T-helper 1 cell treated with Interleukin-12 subunit alpha and Interleukin-12 subunit beta and Interleukin-4 antibody, amounts not matched to agents 30 μg/mL and 1 μg/mL, for 36 hours (primary cell): ENCODE results near the gene CYP1B1.
"Not testable (repeated sequence)": the region's sequence is repeated elsewhere in the genome, so short reads cannot be mapped to it uniquely, and the experiment has no call there.

Experiments
- H3K27ac Mint-ChIP-seq: one replicate; pipeline ENCODE4 v1.8.0; 2021; ENCODE audit warnings: mild to moderate bottlenecking, mixed read lengths
- H3K27me3 Mint-ChIP-seq: one replicate; pipeline ENCODE4 v1.8.0; 2021; ENCODE audit warnings: low read depth, mixed read lengths
- H3K36me3 Mint-ChIP-seq: one replicate; pipeline ENCODE4 v1.8.0; 2021; ENCODE audit warnings: low read depth, mixed read lengths
- H3K4me1 Mint-ChIP-seq: one replicate; pipeline ENCODE4 v1.8.0; 2021; ENCODE audit warnings: low read depth, mixed read lengths
- H3K4me3 Mint-ChIP-seq: one replicate; pipeline ENCODE4 v1.8.0; 2021; ENCODE audit warnings: mild to moderate bottlenecking, moderate library complexity, mixed read lengths
- H3K9me3 Mint-ChIP-seq: one replicate; pipeline ENCODE4 v1.8.0; 2021; ENCODE audit warnings: mixed read lengths

The CYP1B1 gene

DNA sequence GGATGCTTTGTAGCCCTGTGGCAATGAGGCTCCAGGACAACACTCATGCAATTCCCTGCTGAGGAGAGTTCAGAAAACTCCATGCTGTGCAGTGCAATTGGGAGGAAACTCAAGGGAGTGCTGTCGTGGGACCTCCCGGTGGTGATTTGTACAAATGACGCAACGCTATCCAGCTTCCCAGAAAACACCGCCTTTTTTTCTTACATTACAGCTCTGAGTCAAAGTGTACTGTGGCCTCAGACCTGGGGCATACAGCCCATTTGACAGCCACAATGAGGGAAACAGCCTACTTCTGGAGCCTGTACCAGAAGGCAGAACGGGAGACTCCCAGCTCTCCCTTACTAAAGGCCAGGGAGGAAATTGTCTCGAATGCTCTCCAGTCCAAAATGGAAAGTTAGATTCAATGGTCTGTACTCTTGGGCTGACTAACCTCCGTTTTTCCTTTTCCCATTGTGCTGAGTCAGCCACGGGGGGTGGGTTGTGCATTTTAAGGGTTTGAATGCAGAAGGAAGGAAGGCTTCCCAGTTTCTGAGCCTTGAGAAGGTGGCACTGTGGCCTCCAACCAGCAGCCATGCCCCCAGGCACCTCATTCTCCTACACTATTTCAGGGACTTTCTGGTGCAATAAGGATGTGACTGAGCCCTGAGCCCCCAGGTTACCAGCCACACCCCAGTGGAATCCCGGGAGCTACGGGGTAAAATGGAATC, 16.4 kb upstream of the CYP1B1 start:
- peaks cover 20% of the 10 kb centered on the region for H3K4me1 Mint-ChIP-seq
- H3K27ac Mint-ChIP-seq: no peak overlapping the region
- no peak overlapping the region for H3K4me3 Mint-ChIP-seq
- H3K36me3 Mint-ChIP-seq: no peaks in the 10 kb centered on the region
- peaks cover 14% of the 10 kb centered on the region for H3K27me3 Mint-ChIP-seq
- no peaks in the 10 kb centered on the region for H3K9me3 Mint-ChIP-seq

DNA sequence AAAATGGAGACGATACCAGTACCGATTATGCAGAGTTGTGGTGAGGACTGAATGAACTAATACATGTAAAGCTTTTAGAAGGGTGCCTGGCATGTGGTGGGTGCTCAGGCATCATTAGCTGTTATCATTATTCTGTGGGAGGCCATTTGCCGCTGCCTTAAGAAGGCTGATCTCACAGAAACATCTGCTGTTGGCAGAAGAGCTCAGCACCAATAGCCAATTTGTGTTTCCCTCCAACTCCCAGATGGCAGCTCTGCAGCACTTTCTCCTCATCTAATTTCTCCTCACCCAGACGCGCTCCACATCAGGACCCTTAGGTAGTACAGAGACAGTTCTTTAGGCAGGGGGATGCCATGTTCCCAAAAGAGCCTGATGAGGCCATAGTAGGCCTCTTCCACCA, 15.8 kb upstream of the CYP1B1 start:
- Mint-ChIP-seq H3K36me3 (no peaks in the 10 kb centered on the region), H3K4me1 (peaks cover 18% of the 10 kb centered on the region), H3K9me3 (no peaks in the 10 kb centered on the region), H3K27ac (no peak overlapping the region), H3K27me3 (peaks cover 18% of the 10 kb centered on the region), H3K4me3 (no peak overlapping the region)

DNA sequence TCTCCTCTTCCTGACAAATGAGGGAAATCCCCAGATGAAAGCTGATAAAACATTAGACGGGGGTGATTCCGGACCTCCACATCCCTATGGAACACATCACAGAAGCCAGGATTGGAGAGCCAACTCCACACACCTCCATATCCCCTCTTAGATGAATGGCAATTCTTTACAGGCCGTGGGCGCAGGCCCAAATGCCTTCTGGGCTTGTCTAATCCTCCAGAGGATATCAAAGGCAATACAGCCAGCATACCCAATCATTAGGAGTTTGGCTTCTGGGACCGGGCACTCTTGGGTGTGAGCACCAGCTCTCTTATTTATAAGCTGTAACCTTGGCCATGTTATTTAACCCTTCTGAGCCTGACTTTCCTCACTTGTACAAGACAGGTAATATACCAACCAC, 15.0 kb upstream of the CYP1B1 start:
- peaks cover 11% of the 10 kb centered on the region for H3K4me1 Mint-ChIP-seq
- no peaks in the 10 kb centered on the region for H3K9me3 Mint-ChIP-seq
- H3K4me3 Mint-ChIP-seq: no peak overlapping the region
- H3K27me3 Mint-ChIP-seq: peaks cover 25% of the 10 kb centered on the region
- no peaks in the 10 kb centered on the region for H3K36me3 Mint-ChIP-seq
- no peak overlapping the region for H3K27ac Mint-ChIP-seq

DNA sequence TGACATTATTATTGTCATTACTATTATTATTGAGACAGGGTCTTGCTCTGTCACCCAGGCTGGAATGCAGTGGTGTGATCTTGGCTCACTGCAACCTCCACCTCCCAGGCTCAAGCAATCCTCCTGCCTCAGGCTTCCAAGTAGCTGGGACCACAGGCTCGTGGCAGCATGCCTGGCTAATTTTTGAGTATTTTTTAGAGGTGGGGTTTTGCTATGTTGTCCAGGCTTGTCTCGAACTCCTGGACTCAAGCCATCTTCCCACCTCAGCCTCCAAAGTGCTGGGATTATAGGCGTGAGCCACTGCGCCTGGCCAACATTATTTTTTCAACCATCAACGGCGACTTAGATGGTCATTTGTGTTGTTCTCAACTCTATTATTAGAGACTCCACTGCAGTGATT, 14.3 kb upstream of the CYP1B1 start:
- peaks cover 28% of the 10 kb centered on the region for H3K27me3 Mint-ChIP-seq
- H3K36me3 Mint-ChIP-seq, H3K27ac Mint-ChIP-seq, H3K9me3 Mint-ChIP-seq, H3K4me3 Mint-ChIP-seq, H3K4me1 Mint-ChIP-seq: not testable (repeated sequence)

DNA sequence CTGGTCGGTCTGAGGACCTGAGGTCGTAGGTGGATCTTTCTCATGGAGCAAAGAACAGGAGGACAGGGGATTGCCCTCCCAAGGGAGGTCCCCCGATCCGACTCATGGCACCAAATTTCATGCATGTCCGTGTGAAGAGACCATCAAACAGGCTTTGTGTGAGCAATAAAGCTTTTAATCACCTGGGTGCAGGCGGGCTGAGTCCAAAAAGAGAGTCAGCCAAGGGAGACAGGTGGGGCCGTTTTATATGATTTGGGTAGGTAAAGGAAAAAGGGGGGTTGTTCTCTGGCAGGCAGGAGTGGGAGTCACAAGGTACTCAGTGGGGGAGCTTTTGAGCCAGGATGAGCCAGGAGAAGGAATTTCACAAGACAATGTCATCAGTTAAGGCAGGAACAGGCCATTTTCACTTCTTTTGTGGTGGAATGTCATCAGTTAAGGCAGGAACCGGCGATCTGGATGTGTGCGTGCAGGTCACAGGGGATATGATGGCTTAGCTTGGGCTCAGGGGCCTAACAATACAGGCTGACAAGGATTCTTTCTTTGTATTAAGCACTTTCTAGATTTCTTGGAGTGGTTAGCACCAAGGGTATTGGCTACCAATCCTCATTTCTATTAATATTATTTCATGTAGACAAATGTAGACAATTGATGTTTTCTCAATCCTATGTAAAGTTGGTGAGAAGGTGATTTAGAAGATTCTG, 10.2 kb upstream of the CYP1B1 start:
- H3K4me3 Mint-ChIP-seq, H3K4me1 Mint-ChIP-seq, H3K9me3 Mint-ChIP-seq, H3K27ac Mint-ChIP-seq, H3K36me3 Mint-ChIP-seq: not testable (repeated sequence)
- H3K27me3 Mint-ChIP-seq: peaks cover 32% of the 10 kb centered on the region

DNA sequence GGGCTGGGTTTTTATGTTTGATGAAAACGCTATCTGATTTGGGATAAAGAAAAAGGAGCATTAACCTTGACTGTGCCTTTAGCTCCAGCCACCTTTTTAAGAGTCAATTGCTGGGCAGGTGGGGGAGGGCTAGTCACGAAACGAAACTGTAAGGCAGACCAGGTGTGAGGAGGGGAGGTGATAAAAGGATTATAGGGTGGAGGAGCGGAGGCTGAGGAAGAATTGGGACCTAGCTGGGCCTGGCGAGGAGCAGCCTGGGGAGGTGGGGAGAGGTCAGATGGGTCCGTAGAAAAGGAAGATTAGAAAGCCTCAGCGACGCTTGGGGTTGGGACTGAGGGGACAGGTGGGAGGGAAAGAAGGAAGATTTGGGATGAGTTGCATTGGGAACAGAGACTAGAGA, 8.6 kb upstream of the CYP1B1 start:
- not testable (repeated sequence) for H3K27ac Mint-ChIP-seq, H3K9me3 Mint-ChIP-seq, H3K36me3 Mint-ChIP-seq, H3K4me1 Mint-ChIP-seq, H3K4me3 Mint-ChIP-seq
- peaks cover 36% of the 10 kb centered on the region for H3K27me3 Mint-ChIP-seq

DNA sequence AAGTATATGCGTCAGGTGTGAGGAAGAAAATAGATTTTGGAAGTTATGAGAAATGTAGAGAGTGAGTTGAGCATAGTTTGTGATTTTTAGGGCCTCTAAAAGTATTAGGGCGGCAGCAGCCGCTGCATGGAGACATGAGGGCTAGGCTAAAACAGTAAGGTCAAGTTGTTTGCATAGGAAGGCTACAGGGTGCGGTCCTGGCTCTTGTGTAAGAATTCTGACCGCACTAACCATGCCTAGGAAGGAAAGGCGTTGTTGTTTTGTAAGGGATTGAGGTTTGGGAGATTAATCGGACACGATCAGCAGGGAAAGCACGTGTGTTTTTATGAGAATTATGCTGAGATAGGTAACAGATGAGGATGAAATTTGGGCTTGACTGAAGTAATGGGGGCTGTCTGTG, 6.8 kb upstream of the CYP1B1 start:
- not testable (repeated sequence) for H3K4me1 Mint-ChIP-seq, H3K9me3 Mint-ChIP-seq, H3K36me3 Mint-ChIP-seq, H3K27ac Mint-ChIP-seq, H3K4me3 Mint-ChIP-seq
- peaks cover 32% of the 10 kb centered on the region for H3K27me3 Mint-ChIP-seq

DNA sequence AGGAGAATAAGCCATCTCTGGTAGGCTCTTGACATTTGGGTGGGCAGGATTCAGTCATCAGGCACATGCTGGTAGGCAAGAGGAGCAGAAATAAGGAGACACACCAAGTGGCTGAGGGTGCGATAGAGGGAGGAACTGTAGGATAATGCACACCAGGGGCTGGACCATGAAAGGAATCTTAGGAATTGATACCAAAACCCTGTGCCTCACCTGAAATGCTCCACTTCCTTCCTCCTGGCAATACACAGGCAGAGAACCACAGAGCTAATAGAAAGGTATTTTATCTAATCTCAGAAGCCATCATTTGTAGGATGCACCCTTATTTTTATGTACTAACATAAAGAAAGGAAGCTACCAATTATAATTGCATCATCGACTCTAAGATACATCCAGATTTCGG, 4.4 kb upstream of the CYP1B1 start:
- Mint-ChIP-seq H3K4me1 (peaks cover 12% of the 10 kb centered on the region), H3K4me3 (no peak overlapping the region), H3K27ac (no peak overlapping the region), H3K9me3 (no peaks in the 10 kb centered on the region), H3K36me3 (peaks cover 4% of the 10 kb centered on the region), H3K27me3 (peaks cover 27% of the 10 kb centered on the region)

DNA sequence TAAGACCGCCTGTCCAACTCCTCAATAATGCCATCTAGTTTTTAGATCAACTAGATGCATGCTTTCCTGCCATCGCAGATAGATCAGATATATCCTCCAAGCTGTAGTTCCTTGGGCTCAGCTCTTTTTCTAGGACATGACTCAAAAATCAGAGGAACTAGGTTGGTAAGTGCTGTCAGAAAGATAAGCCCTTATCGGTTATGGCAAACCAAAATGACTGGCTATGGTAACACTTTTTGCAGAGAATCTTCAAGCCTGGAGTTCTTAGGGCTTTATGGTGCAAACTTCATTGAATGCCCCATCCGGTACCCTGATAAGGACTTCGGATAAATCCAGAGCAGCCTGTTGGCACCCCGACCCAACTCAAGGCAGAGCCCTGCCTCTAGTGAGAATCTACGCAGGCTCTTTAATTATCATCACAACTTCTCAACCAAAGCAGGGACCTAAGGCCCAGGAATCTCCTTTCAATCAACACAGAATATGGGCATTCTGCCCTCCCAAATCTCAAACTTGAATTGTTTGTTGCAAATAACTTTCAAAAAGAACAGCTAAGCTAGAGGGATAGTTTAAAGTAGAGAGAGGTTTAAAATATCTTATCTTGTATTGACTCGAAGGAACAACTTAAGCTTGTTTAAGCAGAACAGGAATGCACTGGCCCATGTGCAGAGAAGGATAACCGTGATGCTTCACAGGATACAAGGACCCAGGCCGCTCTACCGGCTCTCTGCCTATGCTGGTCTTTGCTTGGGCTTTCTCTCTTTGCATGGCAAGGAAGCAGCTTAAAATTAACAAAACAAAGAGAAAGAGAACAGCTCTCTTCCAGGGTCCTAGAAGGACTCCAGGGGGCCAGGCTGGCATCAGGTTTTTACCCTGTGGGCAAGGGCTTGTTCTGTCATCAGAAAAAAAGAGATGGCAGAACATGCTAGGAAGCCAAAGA, 3.4 kb upstream of the CYP1B1 start:
- Mint-ChIP-seq H3K27ac (no peak overlapping the region), H3K9me3 (no peaks in the 10 kb centered on the region), H3K36me3 (peaks cover 4% of the 10 kb centered on the region), H3K4me1 (peaks cover 12% of the 10 kb centered on the region), H3K4me3 (no peak overlapping the region), H3K27me3 (peaks cover 25% of the 10 kb centered on the region)

DNA sequence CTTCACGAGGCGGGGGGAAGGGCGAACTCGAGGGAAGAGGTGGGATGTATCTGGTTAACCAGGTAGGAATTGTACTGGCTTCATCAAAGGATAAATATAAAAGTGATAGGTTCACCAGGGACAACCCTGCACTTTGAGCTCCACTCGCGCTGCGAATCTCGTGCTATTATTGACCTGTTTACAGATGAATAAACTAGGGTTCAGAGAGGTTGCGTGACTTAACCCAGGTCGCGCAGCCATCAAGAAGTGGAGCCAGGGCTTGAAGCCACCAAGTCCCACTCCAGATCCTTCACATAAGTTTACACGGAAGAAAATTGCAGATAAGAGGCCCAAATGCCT, 1.4 kb upstream of the CYP1B1 start:
- Mint-ChIP-seq H3K36me3 (peaks cover 8% of the 10 kb centered on the region), H3K4me3 (peak overlapping the region; percentile 76), H3K9me3 (no peaks in the 10 kb centered on the region), H3K27me3 (peaks cover 44% of the 10 kb centered on the region), H3K4me1 (peaks cover 24% of the 10 kb centered on the region), H3K27ac (peak overlapping the region; percentile 29)

DNA sequence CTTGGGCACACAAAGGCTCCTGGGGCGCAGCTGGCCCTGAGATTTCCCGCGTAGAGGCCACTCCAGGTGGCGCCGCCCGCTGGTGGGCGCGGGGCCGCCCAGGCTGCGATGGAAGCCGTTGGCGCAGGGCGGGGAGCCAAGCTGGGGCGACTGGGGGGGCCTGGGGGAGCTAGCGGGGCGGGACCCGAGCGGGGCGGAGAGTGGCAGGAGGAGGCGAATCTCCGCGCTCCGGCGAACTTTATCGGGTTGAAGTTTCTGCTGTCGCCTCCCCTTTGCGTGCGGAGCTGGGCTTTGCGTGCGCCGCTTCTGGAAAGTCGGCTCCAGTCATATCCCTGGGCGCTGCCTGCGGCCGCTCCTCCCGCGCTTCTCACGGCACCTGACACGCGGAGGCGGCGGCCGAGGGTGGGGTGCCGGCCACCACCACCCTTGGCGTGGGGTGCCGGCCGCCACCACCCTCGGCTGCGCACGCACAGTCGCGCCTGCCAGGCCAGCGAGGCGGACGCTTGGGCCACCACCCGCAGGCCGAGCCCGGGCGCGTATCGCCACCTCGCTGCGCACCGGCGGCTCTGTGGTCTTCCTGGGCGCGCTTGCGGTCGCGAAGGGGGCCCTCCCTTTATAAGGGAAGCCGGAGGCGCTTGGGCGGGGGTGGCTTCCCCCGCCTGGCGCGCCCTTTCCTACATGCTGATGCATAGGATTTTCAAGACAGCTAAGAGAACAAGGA, 919 bp upstream of the CYP1B1 start:
- H3K4me3 Mint-ChIP-seq: peak overlapping the region; percentile 88
- peaks cover 8% of the 10 kb centered on the region for H3K36me3 Mint-ChIP-seq
- H3K27me3 Mint-ChIP-seq: peaks cover 44% of the 10 kb centered on the region
- peaks cover 24% of the 10 kb centered on the region for H3K4me1 Mint-ChIP-seq
- no peaks in the 10 kb centered on the region for H3K9me3 Mint-ChIP-seq
- H3K27ac Mint-ChIP-seq: peak overlapping the region; percentile 85

DNA sequence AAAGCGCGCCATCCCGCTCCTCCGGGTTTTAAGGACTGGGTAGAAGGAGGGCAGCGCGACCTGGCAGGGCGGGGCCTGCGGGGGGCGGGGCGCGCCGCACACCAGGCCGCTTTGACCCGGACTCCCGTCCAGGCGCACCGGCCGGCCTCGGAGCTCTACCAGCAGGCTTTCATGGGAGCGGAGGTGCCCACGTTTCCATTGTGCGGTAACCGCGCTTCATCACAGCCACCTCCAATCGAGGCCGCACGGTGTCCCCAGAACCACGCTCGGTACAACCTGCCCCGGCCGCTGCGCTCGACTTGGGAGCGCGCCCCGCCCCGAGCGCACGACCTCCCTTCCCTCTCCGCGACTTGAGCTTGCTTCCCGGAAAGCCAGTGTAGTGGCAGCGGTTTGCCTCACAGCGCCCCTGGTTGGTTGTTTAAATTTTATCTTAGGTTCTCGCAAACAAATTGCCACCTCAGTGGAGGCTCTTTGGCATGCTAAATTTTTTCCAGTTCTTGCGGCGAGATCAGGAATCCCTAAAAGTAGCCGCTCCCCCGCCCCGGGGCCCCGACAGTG, 280 bp upstream of the CYP1B1 start:
- Mint-ChIP-seq H3K36me3 (peaks cover 8% of the 10 kb centered on the region), H3K27ac (peak overlapping the region; percentile 85), H3K4me3 (peak overlapping the region; percentile 88), H3K4me1 (peaks cover 24% of the 10 kb centered on the region), H3K27me3 (peaks cover 44% of the 10 kb centered on the region), H3K9me3 (no peaks in the 10 kb centered on the region)

DNA sequence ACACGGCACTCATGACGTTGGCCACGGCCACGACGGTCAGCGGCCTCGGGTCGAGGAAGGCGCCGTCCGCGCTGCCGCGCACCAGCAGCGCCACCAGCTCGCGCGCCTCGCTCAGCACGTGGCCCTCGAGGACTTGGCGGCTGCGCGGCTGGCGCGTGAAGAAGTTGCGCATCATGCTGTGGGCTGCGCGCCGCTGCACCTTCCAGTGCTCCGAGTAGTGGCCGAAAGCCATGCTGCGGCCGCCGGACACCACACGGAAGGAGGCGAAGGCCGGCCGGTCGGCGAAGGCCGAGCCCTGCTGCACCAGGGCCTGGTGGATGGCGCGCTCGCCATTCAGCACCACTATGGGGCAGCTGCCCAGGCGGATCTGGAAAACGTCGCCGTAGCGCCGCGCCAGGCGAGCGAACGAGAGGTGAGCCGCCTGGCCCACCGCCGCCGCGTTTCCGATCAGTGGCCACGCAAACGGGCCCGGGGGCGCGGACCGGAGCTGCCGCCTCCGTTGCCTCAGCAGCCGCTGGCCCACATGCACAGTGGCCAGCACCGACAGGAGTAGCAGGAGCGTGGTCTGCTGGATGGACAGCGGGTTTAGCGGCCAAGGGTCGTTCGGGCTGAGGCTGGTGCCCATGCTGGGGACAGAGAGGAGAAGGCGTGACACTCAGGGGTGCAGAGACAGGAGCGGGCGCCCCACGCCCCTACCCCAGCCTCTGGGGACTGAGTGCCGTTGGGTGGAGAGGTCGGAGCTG, 1.0 kb downstream of the CYP1B1 start:
- Mint-ChIP-seq H3K27me3 (peaks cover 39% of the 10 kb centered on the region), H3K36me3 (peaks cover 12% of the 10 kb centered on the region), H3K4me3 (peak overlapping the region; percentile 73), H3K9me3 (no peaks in the 10 kb centered on the region), H3K27ac (no peak overlapping the region), H3K4me1 (peaks cover 24% of the 10 kb centered on the region)
